NCI-H128 (cell line): ENCODE measurements around the gene HDLBP.
"Not testable (repeated sequence)": the region's sequence is repeated elsewhere in the genome, so short reads cannot be mapped to it uniquely, and the experiment has no call there.

ENCODE experiments used
- DNase-seq: peaks from one replicate; lab custom pipeline; 2025; ENCODE audit not compliant: unreplicated experiment; lab: John Stamatoyannopoulos, UW

The HDLBP gene

DNA sequence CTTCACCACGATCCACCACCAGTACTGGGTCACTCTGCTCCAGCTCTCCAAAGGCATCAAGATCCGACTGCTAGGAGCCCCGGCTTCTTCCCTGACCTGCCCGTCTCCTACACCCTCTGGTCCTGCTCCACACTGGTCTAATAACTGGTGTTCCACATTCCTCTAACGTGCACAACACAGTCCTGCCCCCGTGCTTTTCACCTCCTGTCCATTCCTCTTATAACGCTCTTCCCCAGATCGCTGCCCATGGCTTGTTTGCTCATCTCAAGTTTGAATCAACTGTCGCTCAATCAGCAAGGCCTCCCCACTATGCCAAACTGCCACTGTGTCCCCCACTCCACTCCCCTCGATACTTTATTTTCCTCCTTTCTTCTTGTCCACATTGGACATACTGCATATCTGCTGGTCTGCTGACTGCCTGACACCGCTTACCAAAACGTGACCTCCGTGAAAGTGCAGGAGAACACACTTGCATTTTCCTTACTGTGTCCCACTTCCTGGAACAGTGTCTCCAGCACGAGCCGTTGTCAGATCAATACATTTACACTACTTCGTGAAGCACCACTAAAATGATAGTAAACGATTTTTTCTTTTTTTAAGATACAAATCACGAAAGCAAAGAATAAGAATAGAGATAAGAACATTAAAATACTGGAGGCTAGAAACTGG is 6.5 kb downstream of the HDLBP start:
- no peak for DNase-seq

GRCh38 chr2:241308267-241308666 is 7.2 kb downstream of the HDLBP start:
- DNase-seq: no peak

DNA sequence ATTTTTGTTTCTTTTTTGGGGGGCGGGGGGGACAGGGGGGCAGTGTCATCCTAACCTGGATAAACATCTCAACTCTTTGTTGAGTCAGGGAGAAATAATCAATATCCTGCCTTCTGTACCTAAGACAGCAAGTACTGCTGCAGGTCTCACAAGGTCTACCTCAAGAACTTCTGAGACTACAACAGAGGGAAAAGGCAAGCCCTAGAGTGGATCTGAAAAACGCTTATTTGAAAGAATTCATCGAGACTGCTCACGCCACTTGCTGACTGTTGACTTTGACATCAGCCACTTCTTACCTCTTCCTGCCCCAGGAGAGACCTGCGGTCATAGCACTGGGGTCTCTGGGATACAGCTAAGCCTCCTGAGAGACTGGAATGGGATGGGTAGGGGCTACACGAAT is 8.4 kb downstream of the HDLBP start:
- no peak for DNase-seq

GRCh38 chr2:241304039-241304670 is 11.3 kb downstream of the HDLBP start:
- DNase-seq: no peak

- DNase-seq: no peak
These were observed 12.5 kb downstream of the HDLBP start for GRCh38 chr2:241302759-241303651.

DNA sequence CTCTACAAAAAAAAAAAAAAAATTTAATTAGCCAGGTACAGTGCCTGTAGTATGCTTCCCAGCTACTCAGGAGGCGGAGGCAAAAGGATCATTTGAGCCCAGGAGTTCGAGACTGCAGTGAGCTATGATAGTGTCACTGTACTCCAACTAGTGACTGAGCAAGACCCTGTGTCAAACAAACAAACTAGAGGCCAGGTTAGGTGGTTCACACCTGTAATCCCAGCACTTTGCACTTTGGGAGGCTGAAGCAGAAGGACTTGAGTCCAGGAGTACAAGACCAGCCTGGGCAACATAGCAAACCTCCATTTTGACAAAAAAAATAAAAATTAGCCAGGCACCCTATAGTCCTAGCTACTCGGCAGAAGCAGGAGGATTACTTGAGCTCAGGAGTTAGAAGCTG is 13.4 kb downstream of the HDLBP start:
- no peak for DNase-seq

DNA sequence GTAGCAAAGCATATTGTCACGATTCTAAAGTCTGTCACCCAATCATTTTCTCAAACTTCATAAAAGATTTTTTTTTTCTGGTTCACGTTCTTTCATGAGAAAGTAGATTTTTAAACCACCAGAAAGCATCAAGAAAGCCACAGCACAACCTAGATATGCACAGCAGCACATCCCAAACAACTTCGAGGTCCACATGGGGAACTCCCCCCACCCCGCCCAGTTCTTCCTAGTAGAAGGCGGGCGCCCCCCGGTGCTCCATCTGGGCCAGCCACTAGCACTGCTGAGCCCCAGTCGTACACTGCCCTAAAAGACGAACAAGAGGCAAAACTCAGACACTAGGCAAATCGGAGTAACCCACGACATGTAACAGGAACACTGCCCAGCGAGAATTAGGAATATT is 15.5 kb downstream of the HDLBP start:
- no peak for DNase-seq

GRCh38 chr2:241298673-241299072 is 16.8 kb downstream of the HDLBP start:
- DNase-seq: no peak

DNA sequence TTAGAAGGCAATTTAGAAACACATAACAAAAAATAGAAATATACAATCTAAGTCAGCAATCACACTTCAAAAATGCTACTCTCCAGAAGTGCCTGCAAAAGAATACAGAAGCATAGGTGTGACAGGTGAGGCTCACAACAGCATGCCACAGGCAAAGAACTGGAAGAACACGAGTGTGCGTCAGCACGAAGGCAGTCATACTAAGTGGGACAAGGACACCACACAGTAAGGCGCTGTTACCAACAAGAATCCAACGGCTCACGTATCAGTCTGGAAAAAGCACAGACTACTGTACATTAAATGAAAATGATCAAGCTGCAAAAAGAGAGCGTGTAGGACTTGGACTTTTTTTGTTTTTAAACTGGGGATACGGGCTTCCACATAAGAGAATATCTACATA is 18.7 kb downstream of the HDLBP start:
- no peak for DNase-seq

DNA sequence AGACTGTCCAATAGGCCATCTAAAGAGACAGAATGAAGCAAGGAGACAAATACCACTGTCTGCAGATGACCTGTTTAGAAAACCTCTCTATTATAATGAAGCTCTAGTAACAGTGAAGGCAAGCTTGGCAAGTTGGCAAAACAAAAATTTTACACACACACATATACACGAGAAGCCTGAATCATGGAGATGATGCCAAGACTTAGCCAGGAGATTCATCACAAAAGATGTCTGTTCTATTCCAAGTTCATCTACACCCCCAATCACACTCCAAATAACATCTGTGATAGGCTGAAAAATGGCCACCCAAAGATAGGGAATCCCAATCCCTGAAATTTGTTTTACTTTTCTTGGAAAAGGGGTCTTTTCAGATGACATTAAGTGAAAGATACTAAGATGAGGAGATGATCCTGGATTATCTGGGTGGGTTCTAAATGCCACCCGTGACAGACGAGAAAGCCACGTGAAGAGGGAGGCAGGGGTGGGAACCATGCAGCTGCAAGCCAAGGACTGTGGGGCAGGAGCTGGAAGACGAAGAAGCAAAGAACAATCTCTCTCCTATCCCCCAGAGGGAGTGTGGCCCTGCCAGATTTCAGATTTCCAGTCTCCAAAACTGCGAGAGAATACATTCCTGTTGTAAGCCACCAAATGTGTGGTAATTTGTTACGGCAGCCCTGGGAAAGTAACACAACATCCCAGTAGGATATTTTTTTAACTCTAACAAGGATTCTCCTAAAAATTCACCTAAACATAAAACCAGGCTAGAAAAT is 20.0 kb downstream of the HDLBP start:
- no peak for DNase-seq

DNA sequence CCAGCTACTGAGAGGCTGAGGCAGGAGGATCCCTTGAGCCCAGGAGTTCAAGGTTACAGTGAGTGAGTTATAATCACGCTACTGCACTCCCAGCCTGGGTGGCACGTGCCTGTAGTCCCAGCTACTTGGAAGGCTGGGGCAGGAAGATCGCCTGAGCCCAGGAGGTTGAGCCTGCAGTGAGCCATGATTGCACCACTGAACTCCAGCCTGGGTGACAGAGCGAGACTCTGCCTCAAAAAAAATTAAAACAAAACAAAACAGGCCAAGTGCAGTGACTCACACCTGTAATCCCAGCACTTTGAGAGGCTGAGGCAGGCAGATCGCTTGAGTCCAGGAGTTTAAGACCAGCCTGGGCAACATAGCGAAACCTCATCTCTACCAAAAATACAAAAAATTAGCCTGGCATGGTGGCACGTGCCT is 22.1 kb downstream of the HDLBP start:
- not testable (repeated sequence) for DNase-seq

DNA sequence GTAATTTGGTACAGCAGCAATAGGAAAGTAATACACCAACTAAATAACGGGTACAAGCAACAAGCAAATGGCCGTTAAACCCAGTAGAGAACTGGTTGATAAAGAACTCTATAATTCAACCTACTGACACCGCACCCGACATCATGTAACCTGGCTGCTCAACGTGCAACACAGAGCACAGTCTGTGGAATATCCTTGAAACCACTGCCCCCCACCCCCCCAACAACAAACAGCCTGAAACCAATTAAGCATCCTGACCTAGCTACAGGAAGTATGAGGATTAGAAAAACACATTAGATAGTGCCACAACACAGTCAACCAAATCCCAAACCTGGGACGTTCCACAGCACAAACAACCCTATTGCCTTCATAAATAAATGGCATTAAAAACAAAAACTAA is 23.5 kb downstream of the HDLBP start:
- no peak for DNase-seq

DNA sequence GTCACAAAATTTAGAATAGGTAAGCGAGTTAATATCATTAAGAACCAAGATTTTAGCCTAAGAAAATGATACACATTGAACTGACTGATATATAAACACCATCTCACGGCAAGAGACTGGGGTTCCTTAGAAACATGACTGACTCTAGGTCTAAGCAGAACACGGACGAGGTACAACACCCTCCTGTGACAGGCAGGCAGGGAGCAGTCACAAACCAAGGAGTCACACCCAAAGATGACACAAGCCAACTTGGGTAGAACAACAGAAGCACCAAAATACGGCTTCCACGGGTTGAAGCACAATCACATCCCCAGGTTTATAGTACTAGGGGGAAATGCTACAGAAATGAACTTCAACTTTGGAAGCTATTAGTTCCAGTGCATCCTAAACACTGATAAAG is 24.3 kb downstream of the HDLBP start:
- DNase-seq: no peak

DNA sequence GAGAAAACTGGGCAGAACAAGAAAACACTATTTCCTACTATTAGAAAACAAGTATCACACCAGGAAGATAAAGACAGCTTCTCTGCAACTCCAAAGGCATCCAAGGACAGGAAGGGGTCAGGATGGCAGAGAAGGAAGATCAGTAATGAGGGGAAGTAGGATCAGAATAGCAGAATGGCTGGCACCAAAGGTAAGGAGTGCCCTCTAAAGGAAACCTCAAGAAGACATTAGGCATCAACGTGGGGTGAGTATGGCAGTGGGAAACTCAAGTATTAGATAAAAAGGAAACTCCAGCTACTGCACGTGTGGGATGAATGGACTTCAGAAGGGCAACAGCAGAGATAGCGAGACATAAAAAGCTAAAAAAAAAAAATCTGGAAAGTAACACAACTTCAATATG is 25.9 kb downstream of the HDLBP start:
- DNase-seq: no peak

- no peak for DNase-seq
These were observed 26.4 kb downstream of the HDLBP start for GRCh38 chr2:241289053-241289452.

GRCh38 chr2:241288324-241288888 is 27.1 kb downstream of the HDLBP start:
- no peak for DNase-seq

- no peak for DNase-seq
These were observed 29.0 kb downstream of the HDLBP start for GRCh38 chr2:241286348-241287090.

- no peak for DNase-seq
These were observed 29.9 kb downstream of the HDLBP start for GRCh38 chr2:241285596-241285995.

DNA sequence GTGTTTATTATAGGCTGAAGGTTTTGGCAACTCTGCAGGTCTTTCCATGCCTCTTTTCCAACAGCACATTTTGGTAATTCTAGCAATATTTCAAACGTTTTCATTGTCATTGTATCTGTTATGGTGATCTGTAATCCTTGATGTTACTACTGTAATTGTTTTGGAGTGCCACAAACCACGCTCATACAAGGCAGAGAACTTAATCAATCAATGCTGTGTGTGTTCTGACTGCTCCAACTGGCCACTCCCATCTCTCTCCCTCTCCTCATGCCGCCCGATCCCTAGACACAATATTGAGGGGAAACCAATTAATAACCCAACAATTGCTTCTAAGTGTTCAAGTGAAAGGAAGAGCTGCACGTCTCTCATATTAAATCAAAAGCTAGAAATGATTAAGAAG is 32.9 kb downstream of the HDLBP start:
- DNase-seq: no peak

- no peak for DNase-seq
These were observed 35.2 kb downstream of the HDLBP start for GRCh38 chr2:241280291-241280690.
